CD14-positive monocyte (primary cell): ENCODE data around the gene SYNE3. TPM values are rescaled to one million over a fixed set of nuclear protein-coding genes. Genes with fewer than 3 reads are reported as not detected.
A peak's percentile ranks its signal among the peaks of the same experiment; 100 is the strongest.

Source experiments
- DNase-seq, 3 donors: peaks; one replicate each; pipeline ENCODE4 v3.0.0-alpha.2; 2011 to 2022
- H2AFZ ChIP-seq: 2 replicates; pipeline ENCODE4 v1.6.0; 2012; ENCODE audit warnings: mild to moderate bottlenecking, low read depth, low read length, inconsistent platforms; ENCODE audit not compliant: insufficient read depth, poor library complexity, severe bottlenecking
- H3K27ac ChIP-seq, 2 donors: 1 replicate in 1 of 2; 2 replicates in 1 of 2; pipeline ENCODE4 v1.5.1; 2012 to 2013; ENCODE audit warnings: low read length in 2 of 2, control low read depth in 1 of 2, inconsistent platforms in 1 of 2, low read depth in 1 of 2, mild to moderate bottlenecking in 1 of 2
- H3K27me3 ChIP-seq, 2 donors: one replicate each; pipeline versions ENCODE4 v1.6.0 to v1.6.1; 2011 to 2013; ENCODE audit warnings: low read length in 2 of 2; ENCODE audit not compliant: control insufficient read depth in 2 of 2, insufficient read depth in 2 of 2
- H3K36me3 ChIP-seq, 2 donors: replicated peaks in 1 of 2; 1 replicate in 1 of 2; 2 replicates in 1 of 2; pipeline versions ENCODE4 v1.5.1 to v1.6.1; 2012 to 2013; ENCODE audit warnings: low read length in 2 of 2, control low read depth in 1 of 2, inconsistent platforms in 1 of 2, mild to moderate bottlenecking in 1 of 2; ENCODE audit not compliant: insufficient read depth in 2 of 2, control insufficient read depth in 1 of 2
- H3K4me1 ChIP-seq, 2 donors: 1 replicate in 1 of 2; 2 replicates in 1 of 2; pipeline versions ENCODE4 v1.5.1 to v1.6.1; 2012 to 2013; ENCODE audit warnings: low read length in 2 of 2, control low read depth in 1 of 2, inconsistent platforms in 1 of 2, mild to moderate bottlenecking in 1 of 2, moderate library complexity in 1 of 2; ENCODE audit not compliant: insufficient read depth in 2 of 2, control insufficient read depth in 1 of 2
- H3K4me2 ChIP-seq: replicated peaks from 2 replicates; pipeline ENCODE3; 2012; ENCODE audit warnings: low read length, moderate library complexity, mild to moderate bottlenecking; ENCODE audit not compliant: poor library complexity, severe bottlenecking; ENCODE audit errors: extremely low read depth
- H3K4me3 ChIP-seq, 3 experiments: fragments of 200-600 bp in 1 of 3; sonication (generic) in 1 of 3; replicated peaks in 1 of 3; 1 replicate in 2 of 3; 2 replicates in 1 of 3; pipeline ENCODE4 v1.5.1; 2011 to 2013; ENCODE audit warnings: low read length in 3 of 3, mild to moderate bottlenecking in 3 of 3, control low read depth in 2 of 3, low read depth in 2 of 3, inconsistent platforms in 1 of 3, moderate library complexity in 1 of 3
- H3K79me2 ChIP-seq: 2 replicates; pipeline ENCODE4 v1.6.0; 2012; ENCODE audit warnings: mild to moderate bottlenecking, control low read depth, inconsistent platforms, low read length, moderate library complexity; ENCODE audit not compliant: insufficient read depth
- H3K9ac ChIP-seq: 2 replicates; pipeline ENCODE4 v1.6.0; 2017; ENCODE audit warnings: low read length, mild to moderate bottlenecking; ENCODE audit not compliant: insufficient read depth, poor library complexity, severe bottlenecking
- H3K9me3 ChIP-seq, 2 donors: replicated peaks in 1 of 2; 1 replicate in 1 of 2; 2 replicates in 1 of 2; pipeline versions ENCODE4 v1.5.1 to v1.6.1; 2012 to 2013; ENCODE audit warnings: low read length in 2 of 2, control low read depth in 1 of 2; ENCODE audit not compliant: control insufficient read depth in 1 of 2, insufficient read depth in 1 of 2
- H4K20me1 ChIP-seq: 2 replicates; pipeline ENCODE4 v1.6.0; 2012; ENCODE audit warnings: mild to moderate bottlenecking, low read length, control low read depth, moderate library complexity; ENCODE audit not compliant: insufficient read depth
- H3K27ac Mint-ChIP-seq, 7 donors: one replicate each; pipeline ENCODE4 v1.8.0; 2020; ENCODE audit warnings: mild to moderate bottlenecking in 7 of 7, mixed read lengths in 7 of 7, moderate library complexity in 6 of 7, inconsistent platforms in 2 of 7
- H3K27me3 Mint-ChIP-seq, 3 donors: one replicate each; pipeline ENCODE4 v1.8.0; 2021 to 2022; ENCODE audit warnings: low read depth in 3 of 3, mild to moderate bottlenecking in 3 of 3, mixed read lengths in 3 of 3, moderate library complexity in 3 of 3, inconsistent platforms in 1 of 3
- H3K36me3 Mint-ChIP-seq, 2 donors: one replicate each; pipeline ENCODE4 v1.8.0; 2020; ENCODE audit warnings: mixed read lengths in 2 of 2, inconsistent platforms in 1 of 2, mild to moderate bottlenecking in 1 of 2
- H3K4me1 Mint-ChIP-seq: one replicate; pipeline ENCODE4 v1.8.0; 2020; ENCODE audit warnings: mild to moderate bottlenecking, mixed read lengths
- H3K4me3 Mint-ChIP-seq, 2 donors: one replicate each; pipeline ENCODE4 v1.8.0; 2020; ENCODE audit warnings: mild to moderate bottlenecking in 2 of 2, mixed read lengths in 2 of 2, moderate library complexity in 1 of 2
- H3K9me3 Mint-ChIP-seq, 7 donors: one replicate each; pipeline ENCODE4 v1.8.0; 2020 to 2022; ENCODE audit warnings: mixed read lengths in 7 of 7, mild to moderate bottlenecking in 6 of 7, moderate library complexity in 6 of 7, inconsistent platforms in 2 of 7
- CTCF ChIP-seq: fragments of 200-600 bp; IDR thresholded peaks from one replicate; pipeline ENCODE4 v1.8.0; 2022; ENCODE audit warnings: antibody characterized with exemption, mild to moderate bottlenecking
- WGBS: methylation state at CpG from one replicate; pipeline ENCODE4 v1.1.5; 2013; ENCODE audit warnings: missing lambda C conversion rate; ENCODE audit not compliant: insufficient coverage; 5-methylcytosine and 5-hydroxymethylcytosine counted together
- intact Hi-C, 2 donors: fragments of 100-400 bp; cut with micrococcal nuclease; formaldehyde crosslinking; loops; one replicate each; pipeline versions ENCODE4 v1.15.0 to v1.15.1; 2023
- polyA plus RNA-seq, 3 donors: library from polyadenylated mRNA; depleted of rRNA in 1 of 3; unstranded in 2 of 3; stranded (reverse) in 1 of 3; fragments of 300-500 nt in 2 of 3; fragments of >200 nt in 1 of 3; fragmentation: Illumina TruSeq in 2 of 3; gene quantifications; 1 replicate in 2 of 3; 2 replicates in 1 of 3; pipeline ENCODE4 v1.2.3, GENCODE V29; 2012 to 2021

Gene SYNE3
- polyA plus RNA-seq, 3 donors: 2.6 to 26.1 (median 3.5) TPM

- Mint-ChIP-seq H3K27ac (peak overlapping the region; percentile 94 to 98 (median 97)), H3K4me1 (peaks cover 66% of the 10 kb centered on the region), H3K9me3 (peaks cover 0 to 3% (median 0%) of the 10 kb centered on the region in 7 donors), H3K4me3 (no peak overlapping the region), H3K27me3 (no peaks in the 10 kb centered on the region), H3K36me3 (peaks cover 27 to 56% of the 10 kb centered on the region in 2 donors)
- Histone ChIP-seq H3K27me3 (no peaks in the 10 kb centered on the region), H3K4me1 (peaks cover 47 to 52% of the 10 kb centered on the region in 2 donors), H3K27ac (peak overlapping the region; percentile 89 to 97), H2AFZ (peak overlapping the region; percentile 67), H3K79me2 (peaks cover 99% of the 10 kb centered on the region), H3K4me2 (peak overlapping the region; percentile 63), H3K36me3 (peaks cover 5 to 32% of the 10 kb centered on the region in 2 donors), H4K20me1 (peaks cover 51% of the 10 kb centered on the region), H3K9me3 (no peaks in the 10 kb centered on the region), H3K9ac (peak overlapping the region; percentile 47), H3K4me3 (peak overlapping the region in 1 of 3 experiments; percentile 42)
- 93% methylated on average over 2 of the region's 3 CpGs for WGBS
- DNase-seq: no peak
- intact Hi-C loops: loop anchor here (5.0 kb wide), 1 partner anchor 37 kb away; no protein-coding TSS in a partner anchor
- no peak for TF ChIP-seq CTCF
Observed at GRCh38 chr14:95495076-95495475, 21.4 kb downstream of the SYNE3 start.

- no peak for TF ChIP-seq CTCF
- DNase-seq: peak in 2 of 3 donors; percentile 16 to 33
- H3K27ac ChIP-seq: peak overlapping the region; percentile 89 to 97
Observed at GRCh38 chr14:95494456-95494855, 22.0 kb downstream of the SYNE3 start.

More at GRCh38 chr14:95494456-95494855, 22.0 kb downstream of the SYNE3 start:
- no peaks in the 10 kb centered on the region for H3K9me3 ChIP-seq
- peaks cover 24 to 49% of the 10 kb centered on the region in 2 donors for H3K36me3 Mint-ChIP-seq
- H3K27me3 ChIP-seq: no peaks in the 10 kb centered on the region
- H3K4me3 ChIP-seq: peak overlapping the region in 1 of 3 experiments; percentile 41
- H2AFZ ChIP-seq: no peak overlapping the region
- H3K27ac Mint-ChIP-seq: peak overlapping the region; percentile 86 to 98 (median 97)
- H3K4me2 ChIP-seq: peak overlapping the region; percentile 16
- WGBS: 50% methylated on average over 2 of the region's 4 CpGs
- peaks cover 3 to 26% of the 10 kb centered on the region in 2 donors for H3K36me3 ChIP-seq
- no peak overlapping the region for H3K9ac ChIP-seq
- intact Hi-C loops: no loop called here
- peaks cover 0 to 3% (median 0%) of the 10 kb centered on the region in 7 donors for H3K9me3 Mint-ChIP-seq
- peak overlapping the region in 1 of 2 donors; percentile 65 for H3K4me3 Mint-ChIP-seq
- H3K4me1 Mint-ChIP-seq: peaks cover 60% of the 10 kb centered on the region
- H3K79me2 ChIP-seq: peaks cover 99% of the 10 kb centered on the region
- peaks cover 53% of the 10 kb centered on the region for H4K20me1 ChIP-seq
- H3K27me3 Mint-ChIP-seq: no peaks in the 10 kb centered on the region
- peaks cover 47 to 52% of the 10 kb centered on the region in 2 donors for H3K4me1 ChIP-seq
